Osteocyte (in vitro differentiated cells): ENCODE data around the gene MOBP. TPM values are rescaled to one million over a fixed set of nuclear protein-coding genes. Genes with fewer than 3 reads are reported as not detected.

Experiments used
- DNase-seq: peaks from one replicate; pipeline ENCODE4 v3.0.0; 2021; ENCODE audit warnings: mixed read lengths; ENCODE audit not compliant: unreplicated experiment; ENCODE audit errors: extremely low spot score
- H3K27ac Mint-ChIP-seq: one replicate; pipeline ENCODE4 v1.8.0; 2021; ENCODE audit warnings: mild to moderate bottlenecking, mixed read lengths; ENCODE audit not compliant: unreplicated experiment
- H3K27me3 Mint-ChIP-seq: one replicate; pipeline ENCODE4 v1.8.0; 2021; ENCODE audit warnings: mixed read lengths; ENCODE audit not compliant: unreplicated experiment
- H3K36me3 Mint-ChIP-seq: one replicate; pipeline ENCODE4 v1.8.0; 2021; ENCODE audit warnings: mixed read lengths; ENCODE audit not compliant: unreplicated experiment
- H3K4me1 Mint-ChIP-seq: one replicate; pipeline ENCODE4 v1.8.0; 2021; ENCODE audit warnings: mixed read lengths; ENCODE audit not compliant: unreplicated experiment
- H3K4me3 Mint-ChIP-seq: one replicate; pipeline ENCODE4 v1.8.0; 2021; ENCODE audit warnings: mild to moderate bottlenecking, moderate library complexity, mixed read lengths; ENCODE audit not compliant: unreplicated experiment
- H3K9me3 Mint-ChIP-seq: one replicate; pipeline ENCODE4 v1.8.0; 2021; ENCODE audit warnings: mixed read lengths; ENCODE audit not compliant: unreplicated experiment
- total RNA-seq: library from RNA; stranded (reverse); gene quantifications from 2 replicates; pipeline ENCODE4 v1.2.1, GENCODE V29; 2021
- TF ChIP-seq, protein P1 (sequence below): fragments of 200-600 bp; sonication (generic); IDR thresholded peaks from 2 replicates; pipeline ENCODE4 v1.5.0; 2021; ENCODE audit warnings: antibody characterized with exemption, mild to moderate bottlenecking, moderate library complexity

Gene MOBP
- total RNA-seq, 1 donor from 2014 or later, result not detected

DNA sequence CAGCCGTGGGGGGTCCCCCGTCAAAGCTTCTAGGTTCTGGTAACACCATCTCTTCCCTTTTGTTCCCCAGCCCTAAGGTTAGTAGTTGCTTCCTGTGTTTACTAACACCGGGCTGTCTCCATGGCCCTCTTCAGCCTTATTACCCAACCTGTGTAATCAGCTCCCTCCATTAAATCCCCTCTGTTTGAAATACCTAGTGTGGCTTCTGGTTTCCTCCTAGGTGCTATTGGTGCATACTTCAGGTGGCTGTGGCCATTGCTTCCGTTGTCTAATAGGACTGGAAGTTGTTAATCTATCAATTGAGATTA lies 35.3 kb downstream of the MOBP start:
- no peaks in the 10 kb centered on the region for H3K9me3 Mint-ChIP-seq
- TF ChIP-seq, protein P1, sequence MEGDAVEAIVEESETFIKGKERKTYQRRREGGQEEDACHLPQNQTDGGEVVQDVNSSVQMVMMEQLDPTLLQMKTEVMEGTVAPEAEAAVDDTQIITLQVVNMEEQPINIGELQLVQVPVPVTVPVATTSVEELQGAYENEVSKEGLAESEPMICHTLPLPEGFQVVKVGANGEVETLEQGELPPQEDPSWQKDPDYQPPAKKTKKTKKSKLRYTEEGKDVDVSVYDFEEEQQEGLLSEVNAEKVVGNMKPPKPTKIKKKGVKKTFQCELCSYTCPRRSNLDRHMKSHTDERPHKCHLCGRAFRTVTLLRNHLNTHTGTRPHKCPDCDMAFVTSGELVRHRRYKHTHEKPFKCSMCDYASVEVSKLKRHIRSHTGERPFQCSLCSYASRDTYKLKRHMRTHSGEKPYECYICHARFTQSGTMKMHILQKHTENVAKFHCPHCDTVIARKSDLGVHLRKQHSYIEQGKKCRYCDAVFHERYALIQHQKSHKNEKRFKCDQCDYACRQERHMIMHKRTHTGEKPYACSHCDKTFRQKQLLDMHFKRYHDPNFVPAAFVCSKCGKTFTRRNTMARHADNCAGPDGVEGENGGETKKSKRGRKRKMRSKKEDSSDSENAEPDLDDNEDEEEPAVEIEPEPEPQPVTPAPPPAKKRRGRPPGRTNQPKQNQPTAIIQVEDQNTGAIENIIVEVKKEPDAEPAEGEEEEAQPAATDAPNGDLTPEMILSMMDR, result no peak
- H3K27ac Mint-ChIP-seq, result no peak overlapping the region
- peaks cover 2% of the 10 kb centered on the region for H3K4me1 Mint-ChIP-seq
- peaks cover 13% of the 10 kb centered on the region for H3K27me3 Mint-ChIP-seq
- no peaks in the 10 kb centered on the region for H3K36me3 Mint-ChIP-seq
- no peak overlapping the region for H3K4me3 Mint-ChIP-seq
- no peak for DNase-seq

DNA sequence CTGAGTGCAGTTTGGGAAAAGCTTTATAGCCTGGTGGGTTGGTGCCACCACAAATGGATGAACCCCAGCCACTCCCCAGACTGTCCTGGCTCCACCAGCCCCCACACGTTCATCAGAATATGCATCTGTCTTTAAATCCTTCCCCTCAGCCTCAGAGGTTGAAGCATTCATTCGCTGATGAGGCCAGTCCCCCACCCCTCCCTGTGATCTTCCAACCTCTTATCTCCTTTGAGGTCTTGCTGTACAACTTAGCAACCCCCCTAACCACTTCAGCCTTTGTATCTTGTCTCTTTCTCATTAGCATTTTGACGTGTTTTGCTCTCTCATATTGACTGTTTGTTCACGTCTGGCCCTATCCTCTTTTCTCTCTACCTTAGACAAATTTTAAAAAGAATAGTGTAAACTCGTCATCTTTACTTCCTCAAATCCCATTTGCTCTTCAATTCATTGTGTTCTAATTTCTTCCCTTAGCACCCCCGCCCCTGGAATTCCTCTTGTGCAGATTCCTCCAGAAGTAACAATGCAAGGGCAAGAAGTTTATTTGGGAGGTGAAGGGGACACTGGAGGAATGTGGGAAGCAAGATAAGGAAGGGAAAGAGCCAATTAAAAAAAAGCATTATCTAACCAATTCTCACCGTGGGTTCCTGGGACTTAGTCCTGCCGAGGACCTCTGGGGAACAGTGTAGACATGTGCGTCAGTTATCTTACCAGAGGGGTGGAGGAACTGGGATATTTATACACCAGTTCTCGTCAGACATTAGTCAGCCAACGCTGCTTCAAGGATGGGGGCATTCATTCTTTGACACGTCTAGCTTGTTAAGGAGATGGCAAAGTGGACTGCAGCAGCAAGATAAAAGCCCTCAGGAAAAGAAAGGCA lies 38.6 kb downstream of the MOBP start:
- Mint-ChIP-seq H3K27me3 (peaks cover 9% of the 10 kb centered on the region), H3K9me3 (no peaks in the 10 kb centered on the region), H3K4me1 (no peaks in the 10 kb centered on the region), H3K4me3 (no peak overlapping the region), H3K36me3 (no peaks in the 10 kb centered on the region), H3K27ac (no peak overlapping the region)
- TF ChIP-seq, protein P1, result no peak
- no peak for DNase-seq

DNA sequence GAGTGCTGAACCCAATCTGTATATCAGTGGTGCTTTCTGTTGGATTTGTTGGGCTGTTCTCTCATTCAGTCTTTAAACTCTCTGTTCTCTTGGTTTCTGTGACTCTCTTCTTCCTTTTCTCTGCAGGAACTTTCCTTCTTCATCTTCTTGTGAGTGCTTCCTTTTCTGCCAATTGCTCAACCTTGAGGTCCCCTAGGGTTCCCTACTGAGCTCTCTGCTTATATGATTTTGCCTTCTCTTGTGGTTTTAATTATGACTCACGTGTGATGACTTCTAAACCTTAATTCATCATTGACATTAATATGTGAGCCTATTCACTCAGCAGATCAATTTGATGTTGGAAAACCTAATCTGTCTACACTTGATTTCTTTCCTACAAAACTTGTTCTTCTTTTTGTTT lies 39.4 kb downstream of the MOBP start:
- Mint-ChIP-seq H3K4me3 (no peak overlapping the region), H3K36me3 (no peaks in the 10 kb centered on the region), H3K27me3 (peaks cover 5% of the 10 kb centered on the region), H3K4me1 (no peaks in the 10 kb centered on the region), H3K9me3 (no peaks in the 10 kb centered on the region), H3K27ac (no peak overlapping the region)
- TF ChIP-seq, protein P1, result no peak
- DNase-seq, result no peak

DNA sequence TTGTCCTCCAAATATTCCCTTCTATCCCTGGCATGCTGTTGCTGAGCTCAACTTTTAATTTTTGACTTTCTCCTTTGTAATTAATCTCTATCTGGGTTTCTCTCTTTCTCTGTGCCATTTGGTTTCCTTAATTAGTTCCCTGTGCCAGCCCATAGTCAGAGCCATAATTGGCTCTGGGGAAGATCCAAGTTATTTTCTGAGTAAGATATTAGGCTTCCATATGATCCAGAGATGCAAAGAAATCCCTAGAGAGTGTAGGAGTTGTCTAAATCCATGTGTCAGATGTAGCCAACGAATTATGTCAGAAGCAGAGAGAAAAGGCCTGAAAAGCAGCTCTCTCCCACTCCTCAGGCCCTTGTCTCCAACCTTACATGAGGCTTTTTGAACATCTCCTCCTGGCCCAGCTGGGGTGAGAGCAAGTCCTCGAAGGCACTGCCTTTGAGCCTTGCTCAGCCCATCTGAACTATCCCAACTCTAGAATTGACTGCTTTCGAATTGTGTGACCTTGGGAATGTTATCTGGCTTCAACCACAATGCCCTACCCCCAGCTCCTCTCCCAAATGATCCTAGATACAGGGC lies 46.4 kb downstream of the MOBP start:
- Mint-ChIP-seq H3K9me3 (no peaks in the 10 kb centered on the region), H3K27me3 (peaks cover 9% of the 10 kb centered on the region), H3K4me3 (no peak overlapping the region), H3K27ac (no peak overlapping the region), H3K4me1 (no peaks in the 10 kb centered on the region), H3K36me3 (no peaks in the 10 kb centered on the region)
- DNase-seq, result no peak
- TF ChIP-seq, protein P1, result no peak

DNA sequence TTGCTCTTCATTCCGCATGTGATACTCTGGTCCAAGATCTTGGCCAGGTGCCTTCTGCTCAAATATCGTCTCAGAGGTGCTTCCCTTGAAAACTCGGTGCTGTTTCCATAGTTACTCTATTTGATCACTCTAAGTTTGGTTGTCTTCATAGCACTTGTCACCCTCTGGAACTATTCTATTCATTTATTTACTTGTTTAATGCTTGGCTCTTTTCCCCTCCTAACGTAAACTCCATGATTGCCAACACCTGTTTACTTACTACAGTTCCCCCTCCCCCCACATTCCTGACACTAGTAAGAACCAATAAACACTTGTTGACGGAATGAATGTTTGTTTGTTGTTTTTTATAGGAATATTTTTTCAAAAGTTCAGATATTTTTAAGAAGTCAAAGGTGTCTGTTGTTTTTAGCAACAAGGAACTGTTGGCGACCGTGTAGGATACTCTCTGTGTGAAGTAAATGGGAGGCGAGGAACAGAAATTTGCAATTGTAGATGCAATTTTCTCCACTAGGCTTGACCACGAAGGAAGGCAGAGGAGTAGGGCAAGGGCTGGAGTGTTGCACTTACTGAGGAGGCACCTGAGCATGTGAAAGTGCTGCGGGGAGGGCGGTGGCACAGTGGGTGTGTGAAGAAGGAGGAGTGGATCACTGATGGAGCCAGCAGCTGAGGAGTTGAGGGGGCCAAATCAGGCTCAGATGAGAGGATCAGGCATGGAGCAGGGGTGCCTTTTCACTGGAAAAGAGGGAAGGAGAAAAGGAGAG lies 48.4 kb downstream of the MOBP start:
- TF ChIP-seq, protein P1, result no peak
- H3K27me3 Mint-ChIP-seq, result peaks cover 7% of the 10 kb centered on the region
- no peak for DNase-seq
- no peaks in the 10 kb centered on the region for H3K36me3 Mint-ChIP-seq
- H3K9me3 Mint-ChIP-seq, result no peaks in the 10 kb centered on the region
- H3K27ac Mint-ChIP-seq, result no peak overlapping the region
- H3K4me1 Mint-ChIP-seq, result no peaks in the 10 kb centered on the region
- no peak overlapping the region for H3K4me3 Mint-ChIP-seq
